HG03064 (cell line): Measurements from ENCODE around the gene CYP46A1.

ENCODE experiments used
- ATAC-seq: cut with Tn5 transposase; IDR thresholded peaks from one replicate; pipeline ENCODE4 v1.9.1; 2021; ENCODE audit warnings: low read depth; ENCODE audit not compliant: unreplicated experiment

Gene CYP46A1

DNA sequence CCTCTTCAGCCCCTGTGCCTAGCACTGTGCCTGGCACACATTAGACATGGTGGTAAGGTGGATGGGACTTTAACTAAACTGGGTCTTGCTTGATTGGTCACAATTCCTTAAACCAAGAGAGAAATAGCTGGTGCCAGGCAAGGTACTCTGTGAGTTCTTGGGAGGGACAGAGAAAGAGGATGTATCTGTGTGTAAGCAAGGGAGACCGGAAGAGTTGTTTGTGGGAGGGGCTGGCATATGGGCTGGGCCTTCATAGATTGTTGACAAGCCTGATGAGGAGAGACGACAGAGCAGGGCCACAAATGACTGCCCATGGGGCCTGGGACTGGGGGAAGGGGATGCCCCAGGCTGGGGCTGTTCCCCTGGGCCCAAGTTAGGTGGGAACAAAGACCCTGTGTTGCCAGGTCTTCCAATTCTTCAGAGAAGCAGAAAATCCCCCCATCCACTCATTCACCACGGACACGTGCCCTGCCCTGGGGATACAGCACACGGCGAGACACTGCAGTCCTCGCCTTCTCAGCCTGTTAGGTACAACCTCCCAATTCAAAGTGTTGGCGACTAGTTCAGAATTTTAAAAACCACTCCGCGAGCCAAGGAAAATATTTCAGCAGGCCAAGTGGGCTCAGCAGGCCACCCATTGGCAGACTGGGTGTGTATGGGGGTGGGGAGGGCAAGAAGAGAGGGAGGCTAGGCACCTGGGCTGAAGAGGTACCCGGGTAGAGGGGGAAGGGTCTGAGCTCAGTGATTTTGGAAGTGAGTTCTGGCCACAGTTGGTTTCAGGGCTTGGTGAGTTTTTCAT, 11.4 kb upstream of the CYP46A1 start:
- ATAC-seq, result no peak

DNA sequence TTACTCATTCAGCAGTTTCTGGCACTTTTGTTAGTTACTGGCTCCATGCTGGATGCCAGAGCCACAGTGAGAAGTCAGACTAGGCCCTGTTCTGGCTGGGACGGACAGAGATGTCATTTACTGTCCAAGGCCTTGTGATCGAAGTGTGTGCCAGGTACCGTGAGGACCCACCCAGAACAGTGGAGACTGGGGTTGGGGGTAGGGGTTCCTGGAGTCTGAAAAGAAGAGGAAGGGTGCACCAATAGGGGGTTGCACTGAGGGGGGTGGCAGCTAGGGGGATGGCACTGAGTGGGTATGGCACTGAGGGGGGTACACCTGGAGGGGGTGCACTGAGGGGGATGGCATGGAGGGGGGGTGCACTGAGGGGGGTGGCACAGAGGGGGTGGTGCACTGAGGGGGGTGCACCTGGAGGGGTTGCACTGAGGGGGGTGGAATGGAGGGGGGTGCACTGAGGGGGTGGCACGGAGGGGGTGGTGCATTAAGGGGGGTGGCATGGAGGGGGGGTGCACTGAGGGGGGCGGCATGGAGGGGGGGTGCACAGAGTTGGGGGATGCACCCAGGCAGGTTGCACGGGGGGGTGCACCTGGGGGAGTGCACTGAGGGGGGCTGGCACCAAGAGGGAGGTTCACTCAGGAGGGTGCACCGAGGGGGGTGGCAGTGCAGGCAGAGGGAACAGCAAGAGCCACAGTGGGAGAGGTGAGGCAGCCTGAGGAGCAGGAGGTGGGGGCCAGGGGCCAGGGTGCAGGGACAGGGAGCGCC, 10.6 kb upstream of the CYP46A1 start:
- no peak for ATAC-seq

DNA sequence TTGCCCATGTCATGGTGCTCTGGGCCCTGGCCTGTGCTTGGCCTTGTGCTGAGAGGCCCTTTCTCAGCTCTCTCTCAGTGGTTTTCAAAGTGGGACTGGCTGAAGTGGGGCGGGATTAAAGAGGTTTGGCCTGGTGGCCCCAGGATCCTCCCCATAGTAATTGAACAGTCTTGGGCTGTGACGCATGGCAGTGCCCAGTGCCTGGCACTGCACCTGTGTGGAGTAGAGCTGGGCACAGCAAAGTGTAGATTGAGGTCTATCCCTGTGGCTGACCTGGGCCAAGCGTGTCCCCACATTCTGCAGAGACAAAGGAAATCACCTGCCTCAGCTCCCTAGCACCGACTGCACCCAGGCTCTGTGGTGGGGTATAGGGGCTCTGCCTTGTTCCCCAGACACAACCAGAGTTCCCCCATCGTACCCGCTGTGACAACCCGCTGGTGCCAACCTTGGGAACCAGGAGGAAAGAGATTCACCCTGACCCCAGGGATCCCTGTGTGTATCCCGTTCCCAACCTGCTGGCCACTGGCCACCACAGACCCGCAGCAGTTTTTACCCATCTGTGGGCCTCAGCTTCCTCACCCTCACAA, 9.9 kb upstream of the CYP46A1 start:
- no peak for ATAC-seq

DNA sequence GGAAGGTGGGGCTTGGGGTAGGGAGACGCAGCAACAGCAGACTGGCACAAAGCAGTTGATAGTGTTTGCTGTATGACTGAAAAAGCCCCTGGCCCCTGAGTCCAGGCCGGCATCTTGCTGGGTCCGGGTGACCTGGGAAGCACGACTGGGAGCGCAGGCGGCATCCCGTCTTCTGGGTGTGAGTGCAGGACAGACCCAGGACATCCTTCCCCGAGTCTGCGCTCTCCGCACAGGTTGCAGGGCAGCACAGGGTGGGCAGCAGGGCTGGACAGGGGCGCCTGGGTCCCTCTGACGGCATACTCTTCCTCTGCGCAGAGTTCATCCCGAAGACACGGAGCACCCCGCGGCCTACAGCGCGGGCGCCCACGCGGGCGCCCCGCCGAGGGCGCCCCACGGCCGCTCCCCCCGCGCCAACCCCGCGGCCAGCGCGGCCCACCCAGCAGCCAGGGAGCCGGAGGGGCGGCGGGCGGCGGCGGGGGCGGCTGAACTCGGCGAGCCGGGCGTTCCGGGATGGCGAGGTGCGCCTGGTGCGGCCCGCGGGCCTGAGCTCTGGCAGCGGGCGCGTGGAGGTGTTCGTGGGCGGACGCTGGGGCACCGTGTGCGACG, 9.2 kb upstream of the CYP46A1 start:
- no peak for ATAC-seq

DNA sequence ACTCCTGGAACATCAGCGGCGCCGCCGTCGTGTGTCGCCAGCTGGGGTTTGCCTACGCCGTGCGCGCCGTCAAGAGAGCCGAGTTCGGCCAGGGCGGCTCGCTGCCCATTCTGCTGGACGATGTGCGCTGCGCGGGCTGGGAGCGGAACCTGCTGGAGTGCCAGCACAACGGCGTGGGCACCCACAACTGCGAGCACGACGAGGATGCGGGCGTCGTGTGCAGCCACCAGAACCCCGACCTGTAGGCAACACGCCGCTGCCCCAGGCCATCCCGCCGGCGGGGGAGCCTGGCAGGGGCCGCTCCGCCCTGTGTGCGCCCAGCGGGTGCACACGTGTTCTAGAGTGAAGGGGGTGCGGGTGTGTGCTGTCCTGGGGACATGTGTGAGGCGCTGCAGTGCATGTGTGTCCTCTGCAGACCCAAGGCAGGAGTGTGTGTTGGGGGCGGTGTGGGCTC, 8.7 kb upstream of the CYP46A1 start:
- ATAC-seq, result no peak

DNA sequence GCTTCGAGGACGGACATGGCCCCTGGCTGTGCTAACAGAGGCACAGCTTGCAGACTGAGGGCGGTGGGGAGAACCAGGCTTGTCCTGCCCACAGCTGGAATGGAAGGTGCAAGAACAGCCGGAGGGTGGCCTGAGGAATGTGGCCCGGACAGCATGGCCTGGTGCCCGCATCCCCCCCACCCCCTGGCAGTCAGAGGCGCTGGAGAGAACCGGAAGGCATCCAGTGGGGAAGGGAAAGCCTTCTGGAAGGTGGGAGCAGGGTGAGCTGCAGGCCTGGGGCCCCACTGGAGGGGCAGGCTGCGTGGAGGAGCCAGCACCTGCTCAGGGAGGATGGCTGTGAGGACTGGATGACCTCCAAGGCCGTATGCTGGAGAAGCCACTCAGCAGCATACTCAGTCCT, 8.1 kb upstream of the CYP46A1 start:
- no peak for ATAC-seq

DNA sequence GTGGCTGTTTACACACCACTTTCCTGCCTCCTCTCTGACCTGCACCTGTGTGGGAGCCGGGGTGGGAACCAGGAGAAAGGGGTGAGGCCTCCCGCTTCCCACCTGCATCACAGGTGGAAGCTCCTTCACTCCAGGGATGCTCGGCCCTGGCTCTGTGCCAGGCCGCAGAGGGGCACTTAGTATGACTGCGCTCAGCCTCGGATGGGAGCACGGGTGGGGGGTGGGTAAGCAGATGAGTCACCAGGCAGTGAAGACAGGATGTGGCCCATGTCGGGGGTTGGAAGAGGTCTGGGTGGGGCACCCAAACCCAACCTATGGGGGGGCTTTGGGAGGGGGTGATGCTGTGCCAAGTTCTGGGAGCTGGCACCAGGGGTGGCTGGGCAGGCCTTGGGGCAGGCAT, 7.4 kb upstream of the CYP46A1 start:
- no peak for ATAC-seq

DNA sequence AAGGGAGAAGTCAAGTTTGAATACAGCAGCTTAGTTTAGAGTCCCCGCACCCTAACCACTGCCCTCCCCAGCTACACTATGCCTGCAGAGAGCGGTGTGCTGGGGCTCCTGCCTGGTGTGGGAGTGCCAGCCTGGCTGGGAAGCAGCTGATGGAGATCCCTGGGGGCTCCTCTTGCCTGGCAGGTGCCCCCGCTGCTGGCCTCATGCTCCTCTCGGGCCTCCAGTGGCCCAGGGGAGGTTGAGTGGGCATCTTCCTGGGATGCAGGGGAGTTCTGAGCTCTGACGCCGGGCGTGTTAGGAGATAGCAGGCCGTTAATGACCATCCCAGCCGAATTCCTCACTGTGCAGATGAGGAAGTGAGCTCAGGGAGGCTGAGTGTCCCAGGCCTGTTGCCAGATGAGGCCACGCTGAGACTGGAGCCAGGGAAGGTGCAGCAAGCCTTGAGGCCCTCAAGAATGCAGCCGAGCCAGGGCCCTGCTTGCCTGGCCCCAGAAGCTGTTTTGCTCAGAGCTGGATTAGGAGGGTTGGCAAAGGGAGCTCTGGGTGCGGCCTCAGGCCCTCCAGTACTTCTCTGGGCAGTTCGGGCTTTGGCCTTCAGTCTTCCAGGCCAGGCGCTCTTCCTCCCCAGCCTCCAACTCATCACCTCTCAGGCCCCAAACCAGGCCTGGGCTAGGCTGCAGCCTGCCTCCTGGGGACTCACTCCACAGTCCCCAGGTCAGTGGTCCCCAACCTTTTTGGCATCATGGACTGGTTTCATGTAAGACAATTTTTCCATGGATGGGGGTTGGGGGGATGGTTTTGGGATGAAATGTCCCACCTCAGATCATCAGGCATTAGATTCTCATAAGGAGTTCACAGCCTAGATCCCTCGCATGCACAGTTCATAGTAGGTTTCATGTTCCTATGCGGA, 6.6 kb upstream of the CYP46A1 start:
- no peak for ATAC-seq

DNA sequence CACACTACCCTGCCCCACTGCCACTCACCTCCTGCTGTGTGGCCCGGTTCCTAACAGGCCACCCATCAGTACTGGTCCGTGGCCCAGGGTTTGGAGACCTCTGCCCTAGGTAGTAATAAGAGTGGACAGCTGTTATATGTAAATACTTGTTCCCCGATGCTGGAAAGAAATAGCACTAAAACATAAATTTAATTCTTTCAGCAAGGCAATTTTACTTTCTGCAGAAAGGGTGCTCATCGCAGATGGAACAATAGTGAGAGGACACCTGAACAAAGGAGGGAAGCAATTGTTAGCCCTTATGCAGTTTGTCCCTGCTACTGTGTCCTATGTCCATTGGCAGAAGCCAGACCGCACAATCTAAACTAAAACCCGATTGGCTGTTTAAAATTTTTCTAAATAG, 5.9 kb upstream of the CYP46A1 start:
- ATAC-seq, result no peak

DNA sequence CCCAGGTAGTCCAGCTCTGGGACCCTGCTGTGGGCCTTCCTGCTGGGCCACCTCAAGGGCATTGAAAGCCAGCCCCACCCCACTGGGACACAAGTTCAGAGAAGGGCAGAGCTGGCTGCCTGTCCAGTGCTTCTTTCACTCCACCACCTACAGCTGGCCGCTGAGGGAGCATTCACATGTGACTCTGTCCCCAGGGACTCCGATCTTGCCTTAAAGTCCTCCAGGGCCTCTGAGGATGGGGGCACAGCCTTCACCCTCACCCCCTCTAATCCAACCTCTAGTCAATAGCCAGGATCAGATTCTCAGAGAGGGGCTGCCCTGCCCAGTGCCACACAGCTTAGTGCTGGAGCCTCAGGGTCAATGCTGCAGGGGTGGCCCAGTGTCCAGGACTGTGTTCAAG, 5.0 kb upstream of the CYP46A1 start:
- ATAC-seq, result no peak

DNA sequence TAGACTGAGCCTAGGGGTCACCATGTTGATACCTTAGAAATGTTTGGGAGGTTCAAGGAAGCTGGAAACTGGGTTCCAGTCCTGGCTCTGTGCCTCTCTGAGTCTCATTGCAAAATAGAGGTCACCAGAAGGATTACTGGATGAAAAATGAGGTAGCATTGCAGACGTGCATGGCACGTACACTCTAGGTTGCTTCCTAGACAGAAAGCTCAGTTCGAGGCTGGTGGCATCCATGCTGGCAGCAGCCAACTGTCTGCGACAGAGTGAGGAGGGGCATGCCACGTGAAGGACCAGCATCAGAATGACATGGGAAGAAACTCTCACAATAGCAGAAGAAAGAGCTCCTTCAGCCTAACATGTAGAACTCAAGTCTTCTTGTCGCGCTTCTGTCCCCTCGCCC, 4.6 kb upstream of the CYP46A1 start:
- ATAC-seq, result no peak

DNA sequence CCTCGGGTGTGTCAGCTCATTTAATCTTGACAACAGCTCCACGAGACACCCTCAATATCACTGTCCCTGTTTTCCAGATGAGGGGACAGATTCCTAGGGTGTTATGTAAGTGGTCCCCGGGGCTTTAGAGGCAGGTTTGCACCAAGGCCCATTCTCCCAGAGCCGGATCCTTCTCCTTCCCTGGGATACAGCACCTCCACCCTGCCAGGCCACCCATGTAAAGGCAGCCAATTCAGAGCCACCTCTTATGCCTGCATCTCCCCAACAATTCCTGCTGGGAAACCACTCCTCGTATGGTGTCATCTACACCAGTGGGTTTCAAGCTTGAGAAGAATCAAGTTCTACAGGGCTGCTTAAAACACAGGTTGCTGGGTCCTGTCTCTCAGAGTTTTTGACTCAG, 4.1 kb upstream of the CYP46A1 start:
- ATAC-seq, result no peak

DNA sequence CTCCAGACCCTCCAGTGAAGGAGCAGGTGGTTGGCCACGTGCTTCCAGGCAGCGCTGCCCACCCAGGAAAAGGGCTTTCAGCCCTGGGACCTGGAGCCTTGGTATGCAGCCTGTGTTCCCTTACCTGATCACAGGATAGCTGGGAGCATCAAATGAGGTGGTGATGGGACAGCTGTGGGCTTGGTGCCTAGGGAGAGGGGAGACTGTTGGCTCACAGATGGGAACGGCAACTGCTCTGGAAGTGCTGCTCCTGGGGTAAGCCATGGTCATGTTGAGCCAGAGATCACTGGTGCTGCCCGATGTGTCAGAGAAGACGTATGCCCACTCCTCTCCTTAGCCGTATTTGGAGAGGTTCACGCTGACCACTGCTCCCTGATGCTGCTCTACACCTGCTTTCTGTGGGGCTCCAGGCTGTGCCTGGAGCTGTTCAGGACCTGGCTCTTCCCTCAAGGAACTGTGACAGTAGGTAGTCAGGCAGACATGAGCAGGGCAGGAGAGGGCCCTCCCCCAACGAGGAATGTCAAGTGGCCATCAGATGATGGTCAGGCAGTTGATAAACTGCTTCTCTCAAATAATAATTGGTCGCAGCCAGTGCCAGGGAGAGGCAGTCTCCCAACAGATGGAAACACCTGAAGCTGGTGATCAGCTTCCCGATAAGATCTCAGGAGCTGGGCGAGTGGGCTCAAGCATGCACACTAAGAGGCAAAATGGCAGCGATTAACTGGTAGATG, 2.8 kb upstream of the CYP46A1 start:
- ATAC-seq, result no peak

DNA sequence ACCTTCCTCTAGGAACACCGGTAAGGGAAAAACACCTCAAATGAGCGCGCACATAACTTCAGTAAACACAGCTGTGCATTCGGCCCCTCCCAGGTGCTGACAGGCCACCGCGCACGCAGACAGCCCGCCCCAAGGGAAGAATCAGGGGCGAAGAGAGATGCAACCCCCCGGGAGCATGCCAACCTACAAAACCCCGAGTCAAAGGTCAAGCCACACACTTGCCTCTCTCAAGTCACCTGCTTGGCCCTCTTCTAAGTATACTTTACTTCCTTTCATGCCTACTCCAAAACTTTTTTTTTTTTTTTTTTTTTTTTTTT, 2.3 kb upstream of the CYP46A1 start:
- ATAC-seq, result no peak

DNA sequence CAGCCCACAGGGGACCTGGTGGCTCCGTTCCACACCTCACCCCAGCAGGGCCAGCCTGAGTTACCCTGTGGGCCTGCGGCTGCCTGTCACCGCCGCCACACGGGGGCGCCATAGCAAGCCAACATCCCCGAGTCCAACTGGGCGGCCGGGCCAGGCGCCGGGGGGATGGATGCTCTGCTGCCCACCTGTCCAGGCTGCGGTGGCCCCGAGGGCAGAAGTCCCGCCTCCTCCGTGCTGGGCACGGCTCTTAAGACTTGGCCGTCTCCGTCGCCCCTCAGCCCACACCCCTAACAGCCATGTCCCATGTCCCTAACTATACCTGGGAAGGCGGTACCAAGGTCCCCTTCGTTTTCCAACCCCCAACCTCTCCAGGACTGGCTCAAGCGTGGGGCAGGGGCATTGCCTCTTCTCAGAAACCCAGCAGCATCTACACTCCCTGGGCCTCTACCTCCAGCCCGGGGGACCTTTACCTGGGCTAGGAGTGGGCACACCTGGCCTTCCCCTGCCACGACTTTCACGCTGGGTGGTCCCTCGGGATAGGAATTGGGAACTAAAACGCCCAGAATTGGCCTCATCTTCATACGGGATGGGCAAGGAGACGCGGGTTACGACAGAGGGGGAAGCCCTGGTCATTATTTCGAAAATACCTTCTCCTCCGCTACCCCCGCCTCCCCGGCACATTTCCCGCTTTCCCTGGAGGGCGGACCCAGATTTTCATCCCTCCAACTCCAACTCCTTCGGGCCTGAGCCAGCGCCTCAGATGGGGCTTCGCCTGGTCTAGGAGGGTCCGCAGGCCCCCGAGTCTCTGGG, 1.1 kb upstream of the CYP46A1 start:
- no peak for ATAC-seq

DNA sequence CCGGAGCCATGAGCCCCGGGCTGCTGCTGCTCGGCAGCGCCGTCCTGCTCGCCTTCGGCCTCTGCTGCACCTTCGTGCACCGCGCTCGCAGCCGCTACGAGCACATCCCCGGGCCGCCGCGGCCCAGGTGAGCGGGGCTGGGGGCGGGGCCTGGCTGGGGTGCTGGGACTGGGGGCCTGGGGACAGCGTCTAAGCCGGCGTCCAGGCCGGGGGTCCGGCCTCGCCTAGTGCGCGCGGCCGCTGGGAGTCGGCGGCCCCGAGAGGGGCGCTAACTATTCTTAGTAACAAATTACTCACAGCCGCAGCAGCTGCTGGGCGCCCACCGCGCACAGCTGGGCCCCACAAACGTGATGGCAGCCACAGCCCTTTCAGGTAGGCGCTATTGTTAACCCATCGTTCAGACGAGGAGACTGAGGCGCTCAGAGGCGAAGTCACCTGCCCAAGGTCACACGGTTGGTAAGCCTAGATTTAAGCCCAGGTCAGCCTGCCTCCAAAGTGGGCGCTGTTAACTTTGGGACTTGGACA, 374 bp downstream of the CYP46A1 start:
- ATAC-seq, result peak; percentile 24

DNA sequence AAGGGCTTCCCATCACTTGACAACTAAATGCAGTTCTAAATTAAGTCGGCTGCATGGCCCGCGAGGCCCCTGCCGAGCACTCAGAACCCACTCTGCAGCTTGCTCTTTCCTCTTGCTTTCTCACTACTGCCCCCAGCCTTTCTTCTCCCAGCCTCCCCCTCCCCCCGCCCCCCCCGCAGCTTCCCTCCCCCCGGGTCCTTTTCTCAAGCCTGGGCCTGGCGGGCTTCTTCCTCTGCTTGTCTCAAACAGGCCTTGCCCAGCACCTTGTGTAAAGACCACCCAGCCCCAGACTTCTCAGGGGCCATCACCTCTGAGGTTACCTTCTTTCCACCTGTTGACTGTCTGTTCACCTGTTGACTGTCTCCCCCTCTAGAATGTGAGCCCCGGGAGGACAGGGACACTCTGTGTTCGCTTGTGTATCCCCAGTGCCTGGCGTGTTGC, 1.1 kb downstream of the CYP46A1 start:
- no peak for ATAC-seq

DNA sequence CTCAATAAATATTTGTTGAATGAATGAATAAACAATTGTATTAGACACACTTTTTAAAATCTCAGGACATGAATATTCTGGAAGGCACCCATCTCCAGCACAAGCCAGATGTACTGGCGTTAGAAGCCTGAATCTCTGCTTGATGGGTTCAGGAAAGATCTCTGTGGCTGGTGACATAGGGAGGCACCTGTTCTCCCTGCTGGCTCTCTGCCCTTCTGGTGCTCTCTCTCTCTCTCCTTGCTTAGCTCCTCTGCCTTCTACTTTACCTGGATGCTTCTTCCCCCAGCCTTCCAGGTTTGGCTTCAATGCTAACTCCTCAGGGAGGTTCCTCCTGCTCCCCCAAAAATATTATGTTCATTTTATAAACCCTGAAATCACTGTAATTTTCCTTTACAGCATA, 1.5 kb downstream of the CYP46A1 start:
- ATAC-seq, result no peak
